K562 (cell line): ENCODE results near the gene MTREX. TPM values are rescaled to one million over a fixed set of nuclear protein-coding genes. Genes with fewer than 3 reads are reported as not detected.

Source experiments
- ATAC-seq: fragments of 200-7000 bp; cut with Tn5 transposase; 3 replicates; pipeline ENCODE4 v1.9.1; 2020; ENCODE audit warnings: moderate library complexity
- BruUV-seq: library from RNA; stranded (reverse); fragments of 400-500 nt; replicated peaks from 2 replicates; lab custom pipeline; 2021; lab: Mats Ljungman, UMichigan
- CTCF ChIA-PET: fragments of 300-600 bp; formaldehyde crosslinking; extraction: SDS; loops from one replicate; lab custom pipeline; 2021; ENCODE audit warnings: low intra/inter-chr PET ratio; lab: Yijun Ruan, JAX
- POLR2A ChIA-PET: fragments of 300-600, 350-650 bp; sonication (Branson Sonifier 250); formaldehyde crosslinking; extraction: SDS; loops from one replicate; lab custom pipeline; 2021; ENCODE audit warnings: antibody characterized with exemption, inconsistent platforms; lab: Yijun Ruan, JAX
- DNase-seq, 4 experiments: peaks; one replicate each; pipeline versions ENCODE4 v3.0.0 to v3.0.0-alpha.2; 2011 to 2018; ENCODE audit warnings: low spot score in 3 of 4, mixed read lengths in 3 of 4; ENCODE audit errors: extremely low read depth in 1 of 4
- FAIRE-seq: peaks from 2 replicates; lab custom pipeline; 2011; peaks lifted over from hg19 to GRCh38; lab: Jason Lieb, UNC
- H2AFZ ChIP-seq: 2 replicates; pipeline ENCODE4 v1.6.0; 2011; ENCODE audit warnings: low read depth, low read length, control low read depth, inconsistent platforms
- H3K27ac ChIP-seq: fragments of 200-600 bp; 3 replicates; pipeline ENCODE4 v1.8.0; 2011; ENCODE audit warnings: low read depth, mild to moderate bottlenecking, control low read depth, inconsistent platforms, low read length, moderate library complexity, mixed read lengths; ENCODE audit errors: extremely low read depth
- H3K27me3 ChIP-seq, 2 experiments: fragments of 300-600 bp in 1 of 2; 2 replicates in 1 of 2; 3 replicates in 1 of 2; pipeline versions ENCODE4 v1.6.0 to v1.8.0; 2011; ENCODE audit warnings: inconsistent platforms in 2 of 2, low read length in 2 of 2, mild to moderate bottlenecking in 1 of 2, mixed read lengths in 1 of 2, moderate library complexity in 1 of 2; ENCODE audit not compliant: control insufficient read depth in 2 of 2, insufficient read depth in 2 of 2
- H3K36me3 ChIP-seq: fragments of 300-600 bp; 3 replicates; pipeline ENCODE4 v1.8.0; 2011; ENCODE audit warnings: mild to moderate bottlenecking, low read length, inconsistent platforms; ENCODE audit not compliant: control insufficient read depth, insufficient read depth
- H3K4me1 ChIP-seq, 2 experiments: fragments of 200-600 bp in 1 of 2; replicated peaks in 1 of 2; 2 replicates in 1 of 2; 3 replicates in 1 of 2; pipeline versions ENCODE4 v1.5.1 to v1.8.0; 2011; ENCODE audit warnings: inconsistent platforms in 2 of 2, low read length in 2 of 2, mild to moderate bottlenecking in 1 of 2, mixed read lengths in 1 of 2, moderate library complexity in 1 of 2; ENCODE audit not compliant: control insufficient read depth in 2 of 2, insufficient read depth in 2 of 2
- H3K4me2 ChIP-seq: 2 replicates; pipeline ENCODE4 v1.6.1; 2011; ENCODE audit warnings: low read length, control low read depth, inconsistent platforms, mixed read lengths; ENCODE audit not compliant: insufficient read depth
- H3K4me3 ChIP-seq: fragments of 200-600 bp; sonication (generic), shearing (Covaris generic); 2 replicates; pipeline ENCODE4 v1.5.1; 2016; ENCODE audit warnings: control low read depth, inconsistent platforms
- H3K79me2 ChIP-seq: fragments of 200-600 bp; 3 replicates; pipeline ENCODE4 v1.8.0; 2011; ENCODE audit warnings: low read length, inconsistent platforms; ENCODE audit not compliant: control insufficient read depth, insufficient read depth
- H3K9ac ChIP-seq, 2 experiments: 2 replicates each; pipeline versions ENCODE4 v1.6.0 to v1.6.1; 2011; ENCODE audit warnings: low read depth in 2 of 2, low read length in 2 of 2, control low read depth in 1 of 2, inconsistent platforms in 1 of 2, mild to moderate bottlenecking in 1 of 2, mixed read lengths in 1 of 2; ENCODE audit not compliant: insufficient read depth in 1 of 2
- H3K9me1 ChIP-seq: one replicate; pipeline ENCODE4 v1.6.0; 2011; ENCODE audit warnings: inconsistent platforms, mild to moderate bottlenecking, low read length, moderate library complexity; ENCODE audit not compliant: control insufficient read depth, insufficient read depth
- H3K9me3 ChIP-seq: replicated peaks from 2 replicates; pipeline ENCODE4 v1.5.1; 2011; ENCODE audit warnings: low read depth, low read length, inconsistent platforms; ENCODE audit not compliant: control insufficient read depth, insufficient read depth
- H4K20me1 ChIP-seq: replicated peaks from 2 replicates; pipeline ENCODE4 v1.6.1; 2011; ENCODE audit warnings: low read length, inconsistent platforms, mixed read lengths; ENCODE audit not compliant: control insufficient read depth, insufficient read depth
- BCL6 ChIP-seq: fragments of 250-450 bp; sonication (Bioruptor Pico); IDR thresholded peaks from 2 replicates; pipeline ENCODE4 v1.4.0; 2020
- CHCHD3 ChIP-seq: fragments of 250-450 bp; sonication (Bioruptor Pico); IDR thresholded peaks from 2 replicates; pipeline ENCODE4 v2.1.2; 2022; ENCODE audit warnings: mild to moderate bottlenecking
- E2F1 ChIP-seq: sonication (generic); formaldehyde crosslinking; IDR thresholded peaks from 2 replicates; pipeline ENCODE4 v1.8.1; 2023; ENCODE audit warnings: mild to moderate bottlenecking, missing genetic modification reagents, moderate library complexity
- EP300 ChIP-seq: IDR thresholded peaks from 2 replicates; pipeline ENCODE4 v1.6.1; 2012; ENCODE audit warnings: low read length, improper control_type of control experiment
- HMG20B ChIP-seq: fragments of 250-450 bp; sonication (Bioruptor Pico); IDR thresholded peaks from 2 replicates; pipeline ENCODE4 v1.5.0; 2021; ENCODE audit warnings: mild to moderate bottlenecking
- HNRNPH1 ChIP-seq: fragments of 200-400 bp; formaldehyde crosslinking; optimal IDR thresholded peaks from 2 replicates; pipeline ENCODE3; 2017; ENCODE audit warnings: low read depth, mild to moderate bottlenecking, low read length, moderate library complexity
- JUN ChIP-seq, 2 experiments: sonication (generic) in 1 of 2; formaldehyde crosslinking in 1 of 2; IDR thresholded peaks; 2 replicates each; pipeline versions ENCODE4 v1.6.1 to v1.8.0; 2012 to 2022; ENCODE audit warnings: borderline replicate concordance in 2 of 2, mild to moderate bottlenecking in 2 of 2, improper control_type of control experiment in 1 of 2, low read depth in 1 of 2, low read length in 1 of 2, missing genetic modification reagents in 1 of 2
- MLX ChIP-seq, 2 experiments: fragments of 450-650 bp in 1 of 2; sonication (generic) in 1 of 2; formaldehyde crosslinking; conservative IDR thresholded peaks; 2 replicates each; pipeline versions ENCODE4 v1.4.0 to v1.8.1; 2020 to 2022; ENCODE audit warnings: mild to moderate bottlenecking in 1 of 2, missing genetic modification reagents in 1 of 2
- NFIX ChIP-seq: fragments of 250-450 bp; sonication (Bioruptor Pico); IDR thresholded peaks from 2 replicates; pipeline ENCODE4 v1.4.0; 2020; ENCODE audit warnings: low read depth, mild to moderate bottlenecking, moderate library complexity
- NFYB ChIP-seq: IDR thresholded peaks from 2 replicates; pipeline ENCODE4 v1.6.1; 2011; ENCODE audit warnings: mild to moderate bottlenecking, moderate library complexity; ENCODE audit not compliant: insufficient read length; ENCODE audit errors: extremely low read depth
- NONO ChIP-seq, 2 experiments: fragments of 200-400 bp in 1 of 2; fragments of 450-650 bp in 1 of 2; formaldehyde crosslinking in 1 of 2; IDR thresholded peaks; 2 replicates each; pipeline ENCODE4 v1.6.1; 2017; ENCODE audit warnings: low read depth in 2 of 2, mild to moderate bottlenecking in 2 of 2, moderate library complexity in 2 of 2, low read length in 1 of 2
- PPARD ChIP-seq: fragments of 250-450 bp; sonication (Bioruptor Pico); IDR thresholded peaks from 2 replicates; pipeline ENCODE4 v1.8.0; 2022; ENCODE audit warnings: inconsistent platforms, mild to moderate bottlenecking, moderate library complexity
- SIN3B ChIP-seq: fragments of 450-650 bp; IDR thresholded peaks from 2 replicates; pipeline ENCODE4 v1.6.1; 2017; ENCODE audit warnings: low read depth, mild to moderate bottlenecking, moderate library complexity
- STAT5A ChIP-seq: IDR thresholded peaks from 2 replicates; pipeline ENCODE4 v1.6.1; 2012; ENCODE audit warnings: low read length, inconsistent platforms, borderline replicate concordance
- ZBED1 ChIP-seq: IDR thresholded peaks from 2 replicates; pipeline ENCODE4 v1.6.1; 2014
- ZNF124 ChIP-seq: sonication (generic); formaldehyde crosslinking; IDR thresholded peaks from 2 replicates; pipeline ENCODE4 v1.8.1; 2022; ENCODE audit warnings: missing genetic modification reagents
- ZNF197 ChIP-seq: fragments of 200-800 bp; sonication (Bioruptor generic); IDR thresholded peaks from 2 replicates; pipeline ENCODE4 v1.6.1; 2016; ENCODE audit warnings: low read depth, missing genetic modification characterization, missing compliant biosample characterization
- ZNF311 ChIP-seq: fragments of 250-450 bp; sonication (Bioruptor Pico); IDR thresholded peaks from 2 replicates; pipeline ENCODE4 v1.4.0; 2020; ENCODE audit warnings: mild to moderate bottlenecking, moderate library complexity
- WGBS: fragments of 100-300 bp; shearing (Covaris generic); methylation state at CpG from one replicate; pipeline ENCODE4 v1.1.6; 2016; ENCODE audit warnings: low coverage, mixed read lengths; ENCODE audit not compliant: insufficient coverage; ENCODE audit errors: missing lambda C conversion rate; 5-methylcytosine and 5-hydroxymethylcytosine counted together
- in situ Hi-C: fragments of 300-500 bp; cut with MboI; formaldehyde crosslinking; loops from 4 replicates; pipeline ENCODE4 v1.15.0; 2018; ENCODE audit warnings: inconsistent platforms, mixed read lengths
- intact Hi-C: fragments of 100-400 bp; cut with micrococcal nuclease; formaldehyde crosslinking; loops from 2 replicates; pipeline ENCODE4 v1.14.2; 2022
- polyA plus RNA-seq, 8 experiments: library from polyadenylated mRNA; depleted of rRNA in 4 of 8; stranded (reverse) in 5 of 8; unstranded in 3 of 8; fragments of >200 nt; fragmentation: Nextera tagmentation in 2 of 8; fragmentation: Illumina TruSeq in 1 of 8; extraction: Ambion mirVana in 2 of 8; extraction: Trizol in 1 of 8; gene quantifications; 2 replicates each; pipeline versions ENCODE4 v1.2.1 to v1.2.3, GENCODE V29; 2011 to 2014; ENCODE audit warnings: inconsistent platforms in 1 of 8, missing spikeins in 1 of 8
- total RNA-seq, 7 experiments: library from RNA; depleted of rRNA in 6 of 7; stranded (reverse); fragments of >200 nt in 6 of 7; fragmentation: Illumina TruSeq in 2 of 7; extraction: Trizol in 2 of 7; gene quantifications; 2 replicates each; pipeline versions ENCODE4 v1.2.1 to v1.2.3, GENCODE V29; 2011 to 2021; ENCODE audit warnings: low replicate concordance in 1 of 7

Gene MTREX
- total and polyA plus RNA-seq, 9 of the 15 experiments (the other 6 are each of a cell fraction or from before 2014, with no cell fraction given), result 52.9 to 193 (median 150) TPM

GRCh38 chr5:55469839-55470238 lies 162.1 kb downstream of the MTREX start (continued):
- TF ChIP-seq STAT5A (no peak), JUN (IDR thresholded peaks at IDR 0.05; ENCODE audit: borderline replicate concordance, low read depth, low read length) (no peak), JUN (CRISPR knock-in tag; IDR thresholded peaks at IDR 0.05; ENCODE audit: borderline replicate concordance) (no peak), ZBED1 (no peak), MLX (CRISPR knock-in tag; conservative IDR thresholded peaks at IDR 0.05) (no peak), ZNF124 (CRISPR knock-in tag) (no peak), ZNF197 (CRISPR knock-in tag) (no peak), EP300 (no peak), HNRNPH1 (no peak)
- TF ChIP-seq, all 486 proteins: peak for 0

- intact Hi-C loops (no loop called here), in situ Hi-C loops (no loop called here)
- Histone ChIP-seq H3K27ac (no peak overlapping the region), H3K4me3 (no peak overlapping the region), H4K20me1 (no peaks in the 10 kb centered on the region), H3K9ac (no peak overlapping the region), H3K27me3 (peaks cover 4% of the 10 kb centered on the region in 2 experiments; a peak in 1 of 5 replicates), H3K4me2 (no peak overlapping the region), H3K79me2 (no peaks in the 10 kb centered on the region), H3K9me3 (no peaks in the 10 kb centered on the region), H3K4me1 (no peaks in the 10 kb centered on the region), H3K9me1 (no peaks in the 10 kb centered on the region), H3K36me3 (no peaks in the 10 kb centered on the region), H2AFZ (no peak overlapping the region)
- BruUV-seq, result no TSS peak
- POLR2A ChIA-PET, result no interaction called here
- CTCF ChIA-PET, result no interaction called here
- FAIRE-seq, result no peak
- no peak for DNase-seq
- ATAC-seq, result no peak
- WGBS, result 0% methylated on average over 1 of the region's 1 CpG
- TF ChIP-seq SIN3B, result no peak
- no peak for TF ChIP-seq HMG20B (CRISPR knock-in tag)
- no peak for TF ChIP-seq E2F1 (CRISPR knock-in tag)
- no peak for TF ChIP-seq BCL6 (CRISPR knock-in tag)
- no peak for TF ChIP-seq NONO (IDR thresholded peaks at IDR 0.05; ENCODE audit: low read depth in 2 of 2, low read length in 1 of 2)
- TF ChIP-seq PPARD (CRISPR knock-in tag), result no peak
- TF ChIP-seq NFYB, result no peak
- no peak for TF ChIP-seq CHCHD3 (CRISPR knock-in tag)
- TF ChIP-seq ZNF311 (CRISPR knock-in tag), result no peak
- no peak for TF ChIP-seq NFIX (CRISPR knock-in tag)
These were observed 162.5 kb downstream of the MTREX start for GRCh38 chr5:55470282-55470681.
